ENCODE results near the gene IGFN1. TPM values are rescaled to one million over a fixed set of nuclear protein-coding genes. Genes with fewer than 3 reads are reported as not detected.
A peak's percentile ranks its signal among the peaks of the same experiment; 100 is the strongest.

IGFN1 gene
- total RNA-seq, 1 donor from 2014 or later: 0.18 TPM

DNA sequence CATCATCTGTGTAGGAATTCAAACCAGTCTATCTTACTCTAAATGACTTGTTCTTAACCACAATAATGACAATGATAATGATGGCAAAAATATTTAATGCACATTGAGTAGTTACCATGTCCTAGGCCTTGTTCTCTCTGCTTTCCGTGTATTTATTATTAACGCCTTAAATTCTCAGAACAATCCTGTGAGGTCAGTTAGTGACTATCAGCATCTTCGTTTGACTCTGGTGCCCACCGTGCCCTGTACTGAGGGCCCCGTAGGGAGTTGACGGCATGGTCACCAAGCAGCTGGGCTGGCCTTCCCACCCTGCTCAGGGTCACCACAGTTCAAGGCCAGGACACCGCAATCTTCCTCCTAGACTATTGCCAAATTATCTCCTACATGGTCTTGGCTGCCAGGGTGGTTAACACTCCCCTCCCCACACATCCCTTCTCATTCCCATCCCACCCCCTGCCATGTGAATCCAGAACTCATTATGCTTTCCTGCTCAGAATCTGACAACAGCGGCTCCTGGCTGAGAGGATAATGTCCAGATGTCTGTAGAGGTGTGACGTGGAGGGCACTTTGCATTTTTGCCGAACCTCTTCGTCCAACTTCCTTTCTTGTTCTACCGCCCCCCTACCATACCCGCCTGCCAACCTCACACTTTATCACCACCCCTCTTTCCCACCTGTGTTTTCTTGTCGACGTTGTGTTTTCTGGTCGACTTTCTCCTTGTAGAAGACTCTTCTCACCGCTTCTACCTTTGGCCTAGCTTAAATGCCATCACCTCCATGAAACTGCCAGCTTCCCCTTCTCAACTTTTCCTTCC, 33.4 kb downstream of the IGFN1 start:
- TF ChIP-seq, protein P1, sequence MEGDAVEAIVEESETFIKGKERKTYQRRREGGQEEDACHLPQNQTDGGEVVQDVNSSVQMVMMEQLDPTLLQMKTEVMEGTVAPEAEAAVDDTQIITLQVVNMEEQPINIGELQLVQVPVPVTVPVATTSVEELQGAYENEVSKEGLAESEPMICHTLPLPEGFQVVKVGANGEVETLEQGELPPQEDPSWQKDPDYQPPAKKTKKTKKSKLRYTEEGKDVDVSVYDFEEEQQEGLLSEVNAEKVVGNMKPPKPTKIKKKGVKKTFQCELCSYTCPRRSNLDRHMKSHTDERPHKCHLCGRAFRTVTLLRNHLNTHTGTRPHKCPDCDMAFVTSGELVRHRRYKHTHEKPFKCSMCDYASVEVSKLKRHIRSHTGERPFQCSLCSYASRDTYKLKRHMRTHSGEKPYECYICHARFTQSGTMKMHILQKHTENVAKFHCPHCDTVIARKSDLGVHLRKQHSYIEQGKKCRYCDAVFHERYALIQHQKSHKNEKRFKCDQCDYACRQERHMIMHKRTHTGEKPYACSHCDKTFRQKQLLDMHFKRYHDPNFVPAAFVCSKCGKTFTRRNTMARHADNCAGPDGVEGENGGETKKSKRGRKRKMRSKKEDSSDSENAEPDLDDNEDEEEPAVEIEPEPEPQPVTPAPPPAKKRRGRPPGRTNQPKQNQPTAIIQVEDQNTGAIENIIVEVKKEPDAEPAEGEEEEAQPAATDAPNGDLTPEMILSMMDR (IDR thresholded peaks at IDR 0.05): no peak
- no peak for DNase-seq
- no peaks in the 10 kb centered on the region for H3K27me3 ChIP-seq (ENCODE audit: low read depth)
- H3K36me3 ChIP-seq: no peaks in the 10 kb centered on the region
- H3K4me3 ChIP-seq: no peak overlapping the region
- no peak for ATAC-seq
- no peaks in the 10 kb centered on the region for H3K9me3 ChIP-seq
- H3K27ac ChIP-seq: no peak overlapping the region
- intact Hi-C loops (cut with DNase I): no loop called here
- H3K4me1 ChIP-seq: no peaks in the 10 kb centered on the region

DNA sequence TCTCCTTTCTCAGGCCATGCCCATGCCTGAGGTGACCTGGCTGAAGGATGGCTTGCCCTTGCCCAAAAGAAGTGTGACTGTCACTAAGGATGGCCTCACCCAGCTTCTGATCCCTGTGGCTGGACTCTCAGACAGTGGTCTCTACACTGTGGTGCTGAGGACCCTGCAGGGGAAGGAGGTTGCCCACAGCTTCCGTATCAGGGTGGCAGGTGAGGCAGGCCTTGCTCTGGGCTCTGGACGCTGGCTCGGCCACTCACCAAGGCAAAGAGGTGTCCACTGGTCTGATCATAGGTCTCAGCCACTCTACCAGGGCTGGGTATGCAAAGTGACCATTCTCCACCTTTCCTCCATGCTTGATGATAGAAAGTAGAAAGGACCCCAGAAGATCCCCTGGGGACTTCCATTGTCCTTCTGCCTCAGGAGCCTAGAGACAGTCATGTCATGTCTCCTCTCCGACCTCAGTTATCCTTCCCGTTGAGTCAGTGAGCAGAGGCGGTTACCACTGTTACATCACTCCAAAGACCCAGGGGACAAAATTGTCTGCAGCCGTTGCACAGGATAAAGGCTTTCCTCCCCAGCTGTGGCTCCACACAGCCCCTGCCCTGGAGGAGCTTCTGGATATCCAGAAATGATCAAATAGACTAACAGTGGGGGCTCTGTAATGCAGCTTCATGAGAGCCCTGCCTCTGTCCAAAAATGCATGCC, 34.2 kb downstream of the IGFN1 start:
- DNase-seq (no peak), ATAC-seq (no peak)
- intact Hi-C loops (cut with DNase I): no loop called here
- no peak overlapping the region for H3K27ac ChIP-seq
- H3K4me3 ChIP-seq: no peak overlapping the region
- no peaks in the 10 kb centered on the region for H3K4me1 ChIP-seq
- TF ChIP-seq, protein P1 (IDR thresholded peaks at IDR 0.05): no peak
- no peaks in the 10 kb centered on the region for H3K9me3 ChIP-seq
- H3K27me3 ChIP-seq (ENCODE audit: low read depth): no peaks in the 10 kb centered on the region
- no peaks in the 10 kb centered on the region for H3K36me3 ChIP-seq

DNA sequence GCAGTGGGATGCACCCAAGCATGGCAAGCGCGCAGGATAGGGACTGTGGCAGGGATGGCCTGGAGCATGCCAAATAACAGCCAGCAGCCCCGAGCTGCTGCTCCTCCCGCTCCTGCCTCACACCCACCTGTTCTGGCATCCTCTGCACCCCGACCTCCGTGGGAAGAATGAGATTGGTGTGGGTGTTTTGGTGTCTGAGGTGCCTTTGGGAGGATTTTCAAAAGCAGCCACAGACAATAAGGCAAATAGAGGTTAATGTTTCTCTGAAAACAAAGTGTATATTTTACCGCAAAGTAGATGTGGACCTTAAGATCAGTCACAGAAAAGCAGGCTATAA, 35.5 kb downstream of the IGFN1 start:
- Histone ChIP-seq H3K27ac (no peak overlapping the region), H3K4me1 (no peaks in the 10 kb centered on the region), H3K4me3 (no peak overlapping the region), H3K9me3 (no peaks in the 10 kb centered on the region), H3K36me3 (no peaks in the 10 kb centered on the region), H3K27me3 (ENCODE audit: low read depth) (no peaks in the 10 kb centered on the region)
- no peak for ATAC-seq
- no peak for DNase-seq
- TF ChIP-seq, protein P1 (IDR thresholded peaks at IDR 0.05): no peak
- intact Hi-C loops (cut with DNase I): no loop called here

DNA sequence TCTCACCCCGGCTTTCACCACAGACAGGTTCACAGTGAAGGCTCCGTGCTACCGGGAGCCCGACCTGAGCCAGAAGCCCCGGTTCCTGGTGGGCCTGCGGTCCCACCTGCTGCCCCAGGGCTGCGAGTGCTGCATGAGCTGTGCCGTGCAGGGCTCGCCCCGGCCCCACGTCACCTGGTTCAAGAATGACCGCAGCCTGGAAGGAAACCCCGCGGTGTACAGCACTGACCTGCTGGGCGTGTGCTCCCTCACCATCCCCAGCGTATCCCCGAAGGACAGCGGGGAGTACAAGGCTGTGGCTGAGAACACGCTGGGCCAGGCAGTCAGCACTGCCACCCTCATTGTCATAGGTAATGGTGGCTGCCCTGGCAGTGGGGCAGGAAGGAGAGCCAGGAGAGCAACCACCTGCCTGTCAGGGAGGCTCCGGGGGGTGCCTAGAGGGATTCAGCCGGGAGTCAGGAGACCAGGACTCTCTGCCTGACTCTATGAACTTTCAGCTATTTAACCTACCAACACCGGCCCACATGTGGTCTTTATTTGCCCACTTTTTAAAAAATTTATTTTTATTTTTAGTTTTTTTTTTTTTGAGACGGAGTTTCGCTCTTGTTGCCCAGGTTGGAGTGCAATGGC, 36.4 kb downstream of the IGFN1 start:
- Histone ChIP-seq H3K27me3 (ENCODE audit: low read depth) (no peaks in the 10 kb centered on the region), H3K9me3 (no peaks in the 10 kb centered on the region), H3K36me3 (no peaks in the 10 kb centered on the region), H3K4me3 (no peak overlapping the region), H3K4me1 (no peaks in the 10 kb centered on the region), H3K27ac (no peak overlapping the region)
- TF ChIP-seq, protein P1 (IDR thresholded peaks at IDR 0.05): no peak
- intact Hi-C loops (cut with DNase I): no loop called here
- DNase-seq: peak; percentile 30
- ATAC-seq: no peak

DNA sequence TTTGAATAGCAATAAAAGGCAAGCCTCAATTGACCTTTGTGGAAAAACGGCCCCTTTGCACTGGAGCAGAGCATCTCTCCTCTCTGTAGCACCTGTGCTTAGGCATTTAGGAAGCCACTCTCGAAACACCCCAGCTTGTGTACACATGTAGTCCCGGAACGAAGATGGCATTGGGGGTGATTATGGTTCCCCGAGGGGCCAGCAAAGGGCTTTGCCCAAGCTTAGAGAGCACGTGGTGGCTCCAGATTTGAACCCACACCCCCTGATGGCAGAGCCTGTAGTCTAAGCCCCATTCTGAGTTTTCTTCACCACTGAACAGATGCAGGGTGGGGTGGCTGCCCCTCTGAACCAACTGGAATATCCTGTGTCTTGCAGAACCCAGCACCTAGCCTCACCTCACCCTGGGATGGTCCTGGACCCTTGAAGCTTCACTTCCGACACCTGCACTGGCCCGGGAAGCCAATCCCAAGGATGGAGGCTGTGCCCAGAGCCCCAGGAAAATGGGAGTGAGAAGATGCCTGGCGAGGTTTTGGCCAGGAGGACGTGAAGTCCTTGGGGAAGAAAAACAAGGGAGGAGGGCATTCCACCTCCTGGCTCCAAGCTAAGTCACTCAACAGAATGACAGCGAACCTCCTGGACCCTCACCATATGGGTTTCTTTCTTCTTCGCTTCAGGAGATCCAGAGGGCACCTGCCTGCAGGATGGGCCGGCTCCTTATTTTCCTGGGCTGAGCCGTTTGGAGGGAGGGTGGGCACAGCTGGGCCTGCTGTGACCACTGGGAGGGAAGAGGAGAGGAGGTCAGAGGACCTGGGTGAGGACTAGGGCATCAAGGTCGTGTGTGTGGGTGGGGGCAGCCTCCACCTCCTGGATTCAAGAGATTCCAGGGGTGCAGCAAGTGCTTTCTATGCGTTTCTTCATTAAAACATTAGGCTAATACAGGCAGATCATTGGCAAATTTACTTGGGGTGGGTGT, 37.7 kb downstream of the IGFN1 start:
- no peak overlapping the region for H3K27ac ChIP-seq
- H3K9me3 ChIP-seq: no peaks in the 10 kb centered on the region
- ATAC-seq: no peak
- TF ChIP-seq, protein P1 (IDR thresholded peaks at IDR 0.05): no peak
- intact Hi-C loops (cut with DNase I): no loop called here
- no peaks in the 10 kb centered on the region for H3K4me1 ChIP-seq
- no peaks in the 10 kb centered on the region for H3K27me3 ChIP-seq (ENCODE audit: low read depth)
- H3K4me3 ChIP-seq: no peak overlapping the region
- H3K36me3 ChIP-seq: no peaks in the 10 kb centered on the region
- no peak for DNase-seq
